ENCODE data around the gene SETX.

Gene SETX

GRCh38 chr9:132238992-132239391 lies 115.8 kb downstream of the SETX start:
- no peak for DNase-seq

GRCh38 chr9:132238026-132238972 lies 116.5 kb downstream of the SETX start:
- DNase-seq = no peak

- no peak for DNase-seq
Measured at GRCh38 chr9:132237481-132237880, 117.3 kb downstream of the SETX start.

- no peak for DNase-seq
Measured at GRCh38 chr9:132236662-132237311, 118.0 kb downstream of the SETX start.

GRCh38 chr9:132235894-132236661 lies 118.7 kb downstream of the SETX start:
- peak; percentile 82 for DNase-seq

GRCh38 chr9:132235125-132235524 lies 119.7 kb downstream of the SETX start:
- DNase-seq = no peak

GRCh38 chr9:132234535-132234934 lies 120.3 kb downstream of the SETX start:
- no peak for DNase-seq

- no peak for DNase-seq
Measured at GRCh38 chr9:132233138-132233537, 121.6 kb downstream of the SETX start.

- DNase-seq = no peak
Measured at GRCh38 chr9:132232522-132232921, 122.3 kb downstream of the SETX start.

GRCh38 chr9:132231019-132231701 lies 123.6 kb downstream of the SETX start:
- DNase-seq = no peak

- DNase-seq = no peak
Measured at GRCh38 chr9:132230605-132231004, 124.2 kb downstream of the SETX start.

- DNase-seq = no peak
Measured at GRCh38 chr9:132228062-132228461, 126.7 kb downstream of the SETX start.

- DNase-seq = no peak
Measured at GRCh38 chr9:132226571-132227430, 128.0 kb downstream of the SETX start.

GRCh38 chr9:132224645-132225044 lies 130.1 kb downstream of the SETX start:
- no peak for DNase-seq

GRCh38 chr9:132221941-132222340 lies 132.8 kb downstream of the SETX start:
- DNase-seq = no peak

- no peak for DNase-seq
Measured at GRCh38 chr9:132218208-132218607, 136.6 kb downstream of the SETX start.

- no peak for DNase-seq
Measured at GRCh38 chr9:132216861-132217619, 137.7 kb downstream of the SETX start.

GRCh38 chr9:132214027-132214622 lies 140.7 kb downstream of the SETX start:
- DNase-seq = no peak

GRCh38 chr9:132211570-132211969 lies 143.2 kb downstream of the SETX start:
- DNase-seq = no peak

Measured in activated naive CD4-positive, alpha-beta T cell treated with Interleukin-2 at 50 U/mL for 16 hours (primary cell).